ENCODE results near the gene SOX6. TPM values are rescaled to one million over a fixed set of nuclear protein-coding genes. Genes with fewer than 3 reads are reported as not detected.

Gene SOX6
- total RNA-seq, 1 donor from 2014 or later, result 0.34 TPM

GRCh38 chr11:16011396-16011795 lies 344.9 kb downstream of the SOX6 start:
- intact Hi-C loops (cut with micrococcal nuclease), result no loop called here
- Mint-ChIP-seq H3K4me3 (ENCODE audit: low read depth) (no peak overlapping the region), H3K27ac (no peak overlapping the region), H3K36me3 (ENCODE audit: low read depth) (no peaks in the 10 kb centered on the region), H3K9me3 (no peaks in the 10 kb centered on the region), H3K4me1 (ENCODE audit: low read depth) (no peaks in the 10 kb centered on the region), H3K27me3 (ENCODE audit: low read depth) (no peaks in the 10 kb centered on the region)
- DNase-seq (ENCODE audit: low spot score), result no peak

GRCh38 chr11:16009021-16009420 lies 347.3 kb downstream of the SOX6 start:
- intact Hi-C loops (cut with micrococcal nuclease), result no loop called here
- Mint-ChIP-seq H3K4me1 (ENCODE audit: low read depth) (no peaks in the 10 kb centered on the region), H3K27me3 (ENCODE audit: low read depth) (no peaks in the 10 kb centered on the region), H3K36me3 (ENCODE audit: low read depth) (no peaks in the 10 kb centered on the region), H3K27ac (no peak overlapping the region), H3K4me3 (ENCODE audit: low read depth) (no peak overlapping the region), H3K9me3 (no peaks in the 10 kb centered on the region)
- DNase-seq (ENCODE audit: low spot score), result no peak

GRCh38 chr11:16007514-16007913 lies 348.8 kb downstream of the SOX6 start:
- intact Hi-C loops (cut with micrococcal nuclease), result no loop called here
- no peaks in the 10 kb centered on the region for H3K36me3 Mint-ChIP-seq (ENCODE audit: low read depth)
- no peak overlapping the region for H3K27ac Mint-ChIP-seq
- H3K4me3 Mint-ChIP-seq (ENCODE audit: low read depth), result no peak overlapping the region
- no peaks in the 10 kb centered on the region for H3K9me3 Mint-ChIP-seq
- H3K27me3 Mint-ChIP-seq (ENCODE audit: low read depth), result no peaks in the 10 kb centered on the region
- no peaks in the 10 kb centered on the region for H3K4me1 Mint-ChIP-seq (ENCODE audit: low read depth)
- no peak for DNase-seq (ENCODE audit: low spot score)

GRCh38 chr11:16002942-16003341 lies 353.4 kb downstream of the SOX6 start:
- H3K27me3 Mint-ChIP-seq (ENCODE audit: low read depth), result no peaks in the 10 kb centered on the region

GRCh38 chr11:16001899-16002426 lies 354.4 kb downstream of the SOX6 start:
- Mint-ChIP-seq H3K27me3 (ENCODE audit: low read depth) (no peaks in the 10 kb centered on the region), H3K27ac (no peak overlapping the region), H3K4me1 (ENCODE audit: low read depth) (peaks cover 4% of the 10 kb centered on the region), H3K36me3 (ENCODE audit: low read depth) (no peaks in the 10 kb centered on the region), H3K9me3 (no peaks in the 10 kb centered on the region), H3K4me3 (ENCODE audit: low read depth) (no peak overlapping the region)
- intact Hi-C loops (cut with micrococcal nuclease), result no loop called here
- DNase-seq (ENCODE audit: low spot score), result no peak

More at GRCh38 chr11:16002942-16003341, 353.4 kb downstream of the SOX6 start:
- Mint-ChIP-seq H3K36me3 (ENCODE audit: low read depth) (no peaks in the 10 kb centered on the region), H3K9me3 (no peaks in the 10 kb centered on the region), H3K4me3 (ENCODE audit: low read depth) (no peak overlapping the region), H3K27ac (no peak overlapping the region), H3K4me1 (ENCODE audit: low read depth) (peaks cover 4% of the 10 kb centered on the region)
- intact Hi-C loops (cut with micrococcal nuclease), result no loop called here
- DNase-seq (ENCODE audit: low spot score), result no peak

- intact Hi-C loops (cut with micrococcal nuclease), result no loop called here
- H3K4me1 Mint-ChIP-seq (ENCODE audit: low read depth), result peaks cover 4% of the 10 kb centered on the region
- H3K9me3 Mint-ChIP-seq, result no peaks in the 10 kb centered on the region
- no peak overlapping the region for H3K27ac Mint-ChIP-seq
- H3K4me3 Mint-ChIP-seq (ENCODE audit: low read depth), result no peak overlapping the region
- H3K36me3 Mint-ChIP-seq (ENCODE audit: low read depth), result no peaks in the 10 kb centered on the region
- DNase-seq (ENCODE audit: low spot score), result no peak
- H3K27me3 Mint-ChIP-seq (ENCODE audit: low read depth), result no peaks in the 10 kb centered on the region
Observed at GRCh38 chr11:16001044-16001568, 355.2 kb downstream of the SOX6 start.

- H3K4me1 Mint-ChIP-seq (ENCODE audit: low read depth), result peaks cover 4% of the 10 kb centered on the region
Observed at GRCh38 chr11:16000065-16000464, 356.3 kb downstream of the SOX6 start.

GRCh38 chr11:15993345-15993744 lies 363.0 kb downstream of the SOX6 start:
- Mint-ChIP-seq H3K4me3 (ENCODE audit: low read depth) (no peak overlapping the region), H3K9me3 (no peaks in the 10 kb centered on the region), H3K27ac (no peak overlapping the region), H3K27me3 (ENCODE audit: low read depth) (no peaks in the 10 kb centered on the region), H3K4me1 (ENCODE audit: low read depth) (no peaks in the 10 kb centered on the region), H3K36me3 (ENCODE audit: low read depth) (no peaks in the 10 kb centered on the region)
- intact Hi-C loops (cut with micrococcal nuclease), result no loop called here
- no peak for DNase-seq (ENCODE audit: low spot score)

More at GRCh38 chr11:16000065-16000464, 356.3 kb downstream of the SOX6 start:
- Mint-ChIP-seq H3K27me3 (ENCODE audit: low read depth) (no peaks in the 10 kb centered on the region), H3K27ac (no peak overlapping the region), H3K4me3 (ENCODE audit: low read depth) (no peak overlapping the region), H3K9me3 (no peaks in the 10 kb centered on the region), H3K36me3 (ENCODE audit: low read depth) (no peaks in the 10 kb centered on the region)
- no peak for DNase-seq (ENCODE audit: low spot score)
- intact Hi-C loops (cut with micrococcal nuclease), result no loop called here

GRCh38 chr11:15991215-15991614 lies 365.1 kb downstream of the SOX6 start:
- Mint-ChIP-seq H3K4me3 (ENCODE audit: low read depth) (no peak overlapping the region), H3K36me3 (ENCODE audit: low read depth) (no peaks in the 10 kb centered on the region), H3K9me3 (no peaks in the 10 kb centered on the region), H3K27ac (no peak overlapping the region), H3K27me3 (ENCODE audit: low read depth) (no peaks in the 10 kb centered on the region), H3K4me1 (ENCODE audit: low read depth) (no peaks in the 10 kb centered on the region)
- intact Hi-C loops (cut with micrococcal nuclease), result no loop called here
- no peak for DNase-seq (ENCODE audit: low spot score)

- Mint-ChIP-seq H3K9me3 (no peaks in the 10 kb centered on the region), H3K4me3 (ENCODE audit: low read depth) (no peak overlapping the region), H3K27ac (no peak overlapping the region), H3K27me3 (ENCODE audit: low read depth) (no peaks in the 10 kb centered on the region), H3K4me1 (ENCODE audit: low read depth) (no peaks in the 10 kb centered on the region), H3K36me3 (ENCODE audit: low read depth) (no peaks in the 10 kb centered on the region)
- no peak for DNase-seq (ENCODE audit: low spot score)
- intact Hi-C loops (cut with micrococcal nuclease), result no loop called here
Observed at GRCh38 chr11:15989685-15990084, 366.7 kb downstream of the SOX6 start.

GRCh38 chr11:15988693-15989231 lies 367.6 kb downstream of the SOX6 start:
- intact Hi-C loops (cut with micrococcal nuclease), result no loop called here
- Mint-ChIP-seq H3K27me3 (ENCODE audit: low read depth) (no peaks in the 10 kb centered on the region), H3K9me3 (no peaks in the 10 kb centered on the region), H3K4me1 (ENCODE audit: low read depth) (no peaks in the 10 kb centered on the region), H3K27ac (no peak overlapping the region), H3K4me3 (ENCODE audit: low read depth) (no peak overlapping the region), H3K36me3 (ENCODE audit: low read depth) (no peaks in the 10 kb centered on the region)
- DNase-seq (ENCODE audit: low spot score), result no peak

GRCh38 chr11:15988016-15988550 lies 368.3 kb downstream of the SOX6 start:
- Mint-ChIP-seq H3K27ac (no peak overlapping the region), H3K36me3 (ENCODE audit: low read depth) (no peaks in the 10 kb centered on the region), H3K4me3 (ENCODE audit: low read depth) (no peak overlapping the region), H3K27me3 (ENCODE audit: low read depth) (no peaks in the 10 kb centered on the region), H3K4me1 (ENCODE audit: low read depth) (no peaks in the 10 kb centered on the region), H3K9me3 (no peaks in the 10 kb centered on the region)
- intact Hi-C loops (cut with micrococcal nuclease), result no loop called here
- DNase-seq (ENCODE audit: low spot score), result no peak

- Mint-ChIP-seq H3K4me1 (ENCODE audit: low read depth) (no peaks in the 10 kb centered on the region), H3K4me3 (ENCODE audit: low read depth) (no peak overlapping the region), H3K27ac (no peak overlapping the region), H3K36me3 (ENCODE audit: low read depth) (no peaks in the 10 kb centered on the region), H3K9me3 (no peaks in the 10 kb centered on the region), H3K27me3 (ENCODE audit: low read depth) (no peaks in the 10 kb centered on the region)
- DNase-seq (ENCODE audit: low spot score), result no peak
- intact Hi-C loops (cut with micrococcal nuclease), result no loop called here
Observed at GRCh38 chr11:15987046-15987445, 369.3 kb downstream of the SOX6 start.
